HepG2 (cell line): ENCODE data around the gene CISD1. TPM values are rescaled to one million over a fixed set of nuclear protein-coding genes. Genes with fewer than 3 reads are reported as not detected.
"Not testable (repeated sequence)": the region's sequence is repeated elsewhere in the genome, so short reads cannot be mapped to it uniquely, and the experiment has no call there.

ENCODE experiments used
- ATAC-seq: fragments of 200-7000 bp; cut with Tn5 transposase; 3 replicates; pipeline ENCODE4 v1.9.1; 2020; ENCODE audit warnings: mild to moderate bottlenecking, moderate library complexity
- BruUV-seq: library from RNA; stranded (reverse); fragments of 400-500 nt; replicated peaks from 2 replicates; lab custom pipeline; 2021; lab: Mats Ljungman, UMichigan
- CTCF ChIA-PET: fragments of 300-600 bp; formaldehyde crosslinking; extraction: SDS; loops from one replicate; lab custom pipeline; 2021; ENCODE audit warnings: low total read pairs, inconsistent platforms, low intra/inter-chr PET ratio; lab: Yijun Ruan, JAX
- POLR2A ChIA-PET: fragments of 350-600 bp; sonication (Branson Sonifier 250); formaldehyde crosslinking; loops from one replicate; lab custom pipeline; 2020; ENCODE audit warnings: antibody characterized with exemption, inconsistent platforms; lab: Yijun Ruan, JAX
- DNase-seq: peaks from one replicate; pipeline ENCODE4 v3.0.0-alpha.2; 2015; ENCODE audit warnings: low spot score
- FAIRE-seq: peaks from 3 replicates; lab custom pipeline; 2011; peaks lifted over from hg19 to GRCh38; lab: Jason Lieb, UNC
- H2AFZ ChIP-seq: one replicate; pipeline ENCODE4 v1.6.1; 2011; ENCODE audit warnings: low read length, inconsistent platforms
- H3K27ac ChIP-seq: fragments of 300-600 bp; 3 replicates; pipeline ENCODE4 v1.8.0; 2011; ENCODE audit warnings: mixed run types, mild to moderate bottlenecking, mixed read lengths, low read length, inconsistent platforms; ENCODE audit not compliant: insufficient read depth; ENCODE audit errors: extremely low read length
- H3K27me3 ChIP-seq, 2 experiments: fragments of 200-600 bp in 1 of 2; 2 replicates in 1 of 2; 3 replicates in 1 of 2; pipeline versions ENCODE4 v1.6.0 to v1.8.0; 2011; ENCODE audit warnings: low read length in 2 of 2, mild to moderate bottlenecking in 2 of 2, moderate library complexity in 2 of 2, inconsistent platforms in 1 of 2; ENCODE audit not compliant: insufficient read depth in 2 of 2, control insufficient read depth in 1 of 2
- H3K36me3 ChIP-seq, 2 experiments: fragments of 200-600 bp in 1 of 2; replicated peaks in 1 of 2; 2 replicates in 1 of 2; 3 replicates in 1 of 2; pipeline versions ENCODE4 v1.5.1 to v1.8.0; 2011; ENCODE audit warnings: low read length in 2 of 2, inconsistent platforms in 1 of 2; ENCODE audit not compliant: insufficient read depth in 2 of 2, control insufficient read depth in 1 of 2
- H3K4me1 ChIP-seq: 2 replicates; pipeline ENCODE4 v1.5.1; 2012; ENCODE audit warnings: low read length, inconsistent platforms; ENCODE audit not compliant: insufficient read depth
- H3K4me2 ChIP-seq: 2 replicates; pipeline ENCODE4 v1.6.0; 2011; ENCODE audit warnings: low read depth, low read length, inconsistent platforms
- H3K4me3 ChIP-seq, 3 experiments: fragments of 200-600 bp in 1 of 3; sonication (generic), shearing (Covaris generic) in 1 of 3; replicated peaks in 1 of 3; 2 replicates each; pipeline ENCODE4 v1.5.1; 2011 to 2016; ENCODE audit warnings: low read length in 3 of 3, inconsistent platforms in 2 of 3, low read depth in 2 of 3, mild to moderate bottlenecking in 2 of 3, control low read depth in 1 of 3, mixed read lengths in 1 of 3; ENCODE audit not compliant: insufficient read depth in 1 of 3
- H3K79me2 ChIP-seq: one replicate; pipeline ENCODE4 v1.6.1; 2011; ENCODE audit warnings: low read length, inconsistent platforms; ENCODE audit not compliant: insufficient read depth
- H3K9ac ChIP-seq: 2 replicates; pipeline ENCODE4 v1.6.0; 2011; ENCODE audit warnings: mild to moderate bottlenecking, low read depth, low read length, inconsistent platforms; ENCODE audit not compliant: insufficient read depth
- H3K9me3 ChIP-seq: 2 replicates; pipeline ENCODE4 v1.5.1; 2012; ENCODE audit warnings: mild to moderate bottlenecking, low read length
- H4K20me1 ChIP-seq: 2 replicates; pipeline ENCODE4 v1.6.0; 2011; ENCODE audit warnings: inconsistent platforms, mild to moderate bottlenecking, low read length, moderate library complexity; ENCODE audit not compliant: insufficient read depth
- CEBPG ChIP-seq: IDR thresholded peaks from 2 replicates; pipeline ENCODE4 v1.6.1; 2016
- FOXA3 ChIP-seq: IDR thresholded peaks from 2 replicates; pipeline ENCODE4 v1.6.1; 2016; ENCODE audit warnings: missing genetic modification reagents, missing compliant biosample characterization
- GATAD2A ChIP-seq: IDR thresholded peaks from 2 replicates; pipeline ENCODE4 v1.6.1; 2016
- MNT ChIP-seq: fragments of 450-650 bp; IDR thresholded peaks from 2 replicates; pipeline ENCODE4 v1.6.1; 2016
- PAXIP1 ChIP-seq: sonication (generic); formaldehyde crosslinking; conservative IDR thresholded peaks from 2 replicates; pipeline ENCODE4 v1.4.0; 2020; ENCODE audit warnings: mild to moderate bottlenecking, missing genetic modification reagents, moderate library complexity
- SOX5 ChIP-seq: IDR thresholded peaks from 2 replicates; pipeline ENCODE4 v1.6.1; 2016; ENCODE audit warnings: borderline replicate concordance
- WGBS: methylation state at CpG from one replicate; pipeline ENCODE4 v1.1.6; 2017; ENCODE audit warnings: low lambda C conversion rate; 5-methylcytosine and 5-hydroxymethylcytosine counted together
- in situ Hi-C: cut with HindIII; loops from 2 replicates; pipeline ENCODE4 v1.10.0; 2017; ENCODE audit warnings: low pct_unique_long_range_greater_than_20kb; ENCODE audit not compliant: extremely low pct_ligation_motif_present
- intact Hi-C: fragments of 100-400 bp; cut with micrococcal nuclease; formaldehyde crosslinking; loops from one replicate; pipeline ENCODE4 v1.10.0; 2022; ENCODE audit not compliant: unreplicated experiment
- polyA plus RNA-seq, 8 experiments: library from polyadenylated mRNA; depleted of rRNA in 3 of 8; stranded (reverse) in 7 of 8; unstranded in 1 of 8; fragments of >200 nt; fragmentation: Illumina TruSeq in 4 of 8; extraction: Trizol in 4 of 8; gene quantifications; 2 replicates each; pipeline versions ENCODE4 v1.2.1 to v1.2.3, GENCODE V29; 2011 to 2016; ENCODE audit warnings: low read depth in 4 of 8, missing spikeins in 1 of 8, mixed read lengths in 1 of 8; ENCODE audit not compliant: insufficient read depth in 1 of 8
- total RNA-seq, 5 experiments: library from RNA; depleted of rRNA; stranded (reverse); fragments of >200 nt; fragmentation: Illumina TruSeq; extraction: Trizol; gene quantifications; 2 replicates each; pipeline ENCODE4 v1.2.3, GENCODE V29; 2016; ENCODE audit warnings: low read depth in 1 of 5

CISD1 gene
- total and polyA plus RNA-seq, 2 of the 13 experiments (the other 11 are each of a cell fraction or from before 2014, with no cell fraction given) = 63.4 to 78.9 TPM

- Histone ChIP-seq H3K79me2 (peaks cover 18% of the 10 kb centered on the region), H3K9me3 (no peaks in the 10 kb centered on the region), H3K4me3 (no peak overlapping the region), H3K9ac (no peak overlapping the region), H3K36me3 (peaks cover 0 to 2% of the 10 kb centered on the region in 2 experiments; a peak in 1 of 5 replicates), H2AFZ (no peak overlapping the region), H4K20me1 (no peaks in the 10 kb centered on the region), H3K4me2 (no peak overlapping the region), H3K4me1 (peaks cover 12% of the 10 kb centered on the region), H3K27me3 (no peaks in the 10 kb centered on the region), H3K27ac (no peak overlapping the region)
- DNase-seq (no peak), FAIRE-seq (no peak), ATAC-seq (no peak)
- no TSS peak for BruUV-seq
- intact Hi-C loops (no loop called here), in situ Hi-C loops (no loop called here)
- 85% methylated on average over 1 of the region's 1 CpG for WGBS
- ChIA-PET CTCF (no interaction called here), POLR2A (no interaction called here)
- no peak for TF ChIP-seq MNT
These were observed 14.3 kb upstream of the CISD1 start for GRCh38 chr10:58254644-58255043.

- H3K79me2 ChIP-seq = peaks cover 32% of the 10 kb centered on the region
- H3K27me3 ChIP-seq, in situ Hi-C loops, CTCF ChIA-PET, intact Hi-C loops, FAIRE-seq, H4K20me1 ChIP-seq, H3K27ac ChIP-seq, H3K4me3 ChIP-seq, POLR2A ChIA-PET, ATAC-seq, H2AFZ ChIP-seq, BruUV-seq, H3K4me2 ChIP-seq, H3K9me3 ChIP-seq, H3K9ac ChIP-seq, H3K36me3 ChIP-seq: not testable (repeated sequence)
- WGBS = 69% methylated on average over 7 of the region's 7 CpGs
- peaks cover 12% of the 10 kb centered on the region for H3K4me1 ChIP-seq
- DNase-seq = peak; percentile 31
- TF ChIP-seq CEBPG (peak; percentile 43; the same call in 1 of the 2 replicates), PAXIP1 (0 out of 2 replicates have a peak, but pooled peaks have one; percentile 24), GATAD2A (CRISPR knock-in tag) (peak; percentile 59), FOXA3 (CRISPR knock-in tag) (peak; percentile 30; the same call in 1 of the 2 replicates), SOX5 (peak; percentile 34; the same call in 1 of the 2 replicates)
These were observed 12.8 kb upstream of the CISD1 start for GRCh38 chr10:58256013-58256780.
